Measurements from ENCODE around the gene HNRNPUL2.
A peak's percentile ranks its signal among the peaks of the same experiment; 100 is the strongest.
"Not testable (repeated sequence)": the region's sequence is repeated elsewhere in the genome, so short reads cannot be mapped to it uniquely, and the experiment has no call there.

HNRNPUL2 gene

GRCh38 chr11:62770778-62771143 lies 43.5 kb upstream of the HNRNPUL2 start:
- H3K27me3 ChIP-seq (ENCODE audit: insufficient read depth, low read depth) = no peaks in the 10 kb centered on the region
- H3K4me1 ChIP-seq (ENCODE audit: low read depth, poor library complexity, severe bottlenecking) = peaks cover 23% of the 10 kb centered on the region
- no peak for TF ChIP-seq CTCF (conservative IDR thresholded peaks at IDR 0.05; ENCODE audit: low read depth, low read length)
- H3K4me3 ChIP-seq (IDR thresholded peaks at IDR 0.05; ENCODE audit: insufficient read depth, low read depth, low read length) = no peak overlapping the region
- H3K36me3 ChIP-seq (ENCODE audit: insufficient read depth) = no peaks in the 10 kb centered on the region
- H3K79me2 ChIP-seq (ENCODE audit: insufficient read depth, low read depth) = peaks cover 21% of the 10 kb centered on the region
- H3K27ac ChIP-seq = peak overlapping the region; percentile 58
- H3K9ac ChIP-seq = peak overlapping the region; percentile 56; the same call in 1 of the 2 replicates
- no peaks in the 10 kb centered on the region for H4K20me1 ChIP-seq (ENCODE audit: insufficient read depth)
- peak overlapping the region; percentile 67 for H2AFZ ChIP-seq (ENCODE audit: low read depth)
- H3K4me2 ChIP-seq = peak overlapping the region; percentile 75

GRCh38 chr11:62760867-62761227 lies 33.6 kb upstream of the HNRNPUL2 start:
- not testable (repeated sequence) for H3K27me3 ChIP-seq (ENCODE audit: insufficient read depth, low read depth); H3K36me3 ChIP-seq (ENCODE audit: insufficient read depth); H4K20me1 ChIP-seq (ENCODE audit: insufficient read depth); H3K79me2 ChIP-seq (ENCODE audit: insufficient read depth, low read depth); H3K4me3 ChIP-seq (IDR thresholded peaks at IDR 0.05; ENCODE audit: insufficient read depth, low read depth, low read length); H3K27ac ChIP-seq; H3K9ac ChIP-seq
- peaks cover 17% of the 10 kb centered on the region for H3K4me1 ChIP-seq (ENCODE audit: low read depth, poor library complexity, severe bottlenecking)
- H2AFZ ChIP-seq (ENCODE audit: low read depth) = peak overlapping the region; percentile 86
- peak overlapping the region; percentile 42 for H3K4me2 ChIP-seq

- H3K4me3 ChIP-seq (IDR thresholded peaks at IDR 0.05; ENCODE audit: insufficient read depth, low read depth, low read length) = no peak overlapping the region
- H3K9ac ChIP-seq = no peak overlapping the region
- H3K4me2 ChIP-seq = no peak overlapping the region
- H3K79me2 ChIP-seq (ENCODE audit: insufficient read depth, low read depth) = no peaks in the 10 kb centered on the region; the same call in 1 of the 2 replicates
- no peaks in the 10 kb centered on the region for H4K20me1 ChIP-seq (ENCODE audit: insufficient read depth)
- H2AFZ ChIP-seq (ENCODE audit: low read depth) = no peak overlapping the region
- no peak overlapping the region for H3K27ac ChIP-seq
- peaks cover 21% of the 10 kb centered on the region for H3K4me1 ChIP-seq (ENCODE audit: low read depth, poor library complexity, severe bottlenecking)
- no peaks in the 10 kb centered on the region for H3K27me3 ChIP-seq (ENCODE audit: insufficient read depth, low read depth)
- no peaks in the 10 kb centered on the region for H3K36me3 ChIP-seq (ENCODE audit: insufficient read depth)
- no peak for TF ChIP-seq CTCF (conservative IDR thresholded peaks at IDR 0.05; ENCODE audit: low read depth, low read length)
Observed at GRCh38 chr11:62757846-62758788, 30.9 kb upstream of the HNRNPUL2 start.

GRCh38 chr11:62755086-62755615 lies 27.9 kb upstream of the HNRNPUL2 start:
- Histone ChIP-seq H3K4me3 (IDR thresholded peaks at IDR 0.05; ENCODE audit: insufficient read depth, low read depth, low read length) (no peak overlapping the region), H3K4me2 (peak overlapping the region; percentile 47; the same call in 1 of the 2 replicates), H2AFZ (ENCODE audit: low read depth) (no peak overlapping the region; the same call in 1 of the 2 replicates), H3K79me2 (ENCODE audit: insufficient read depth, low read depth) (no peaks in the 10 kb centered on the region), H3K27me3 (ENCODE audit: insufficient read depth, low read depth) (no peaks in the 10 kb centered on the region), H4K20me1 (ENCODE audit: insufficient read depth) (no peaks in the 10 kb centered on the region), H3K27ac (no peak overlapping the region), H3K4me1 (ENCODE audit: low read depth, poor library complexity, severe bottlenecking) (peaks cover 5% of the 10 kb centered on the region), H3K36me3 (ENCODE audit: insufficient read depth) (no peaks in the 10 kb centered on the region), H3K9ac (no peak overlapping the region)
- no peak for TF ChIP-seq CTCF (conservative IDR thresholded peaks at IDR 0.05; ENCODE audit: low read depth, low read length)

Measured in KMS-11 (cell line).